Peyer's patch (tissue), 4 donors: ENCODE data around the gene NANOS3. TPM values are rescaled to one million over a fixed set of nuclear protein-coding genes. Genes with fewer than 3 reads are reported as not detected.
A peak's percentile ranks its signal among the peaks of the same experiment; 100 is the strongest.
"Not testable (repeated sequence)": the region's sequence is repeated elsewhere in the genome, so short reads cannot be mapped to it uniquely, and the experiment has no call there.

Experiments used
- DNase-seq, 3 donors: peaks; one replicate each; pipeline ENCODE4 v3.0.0-alpha.2; 2017 to 2019
- H3K27ac ChIP-seq, 4 donors: fragments of 200-600 bp; sonication (generic); one replicate each; pipeline ENCODE4 v1.5.1; 2016 to 2019
- H3K27me3 ChIP-seq, 2 donors: fragments of 200-600 bp; sonication (generic); one replicate each; pipeline ENCODE4 v1.5.1; 2019
- H3K36me3 ChIP-seq, 3 donors: fragments of 200-600 bp; sonication (generic); one replicate each; pipeline ENCODE4 v1.5.1; 2016 to 2019
- H3K4me1 ChIP-seq, 4 donors: fragments of 200-600 bp; sonication (generic); one replicate each; pipeline ENCODE4 v1.5.1; 2016 to 2019
- H3K4me3 ChIP-seq, 4 donors: fragments of 200-600 bp; sonication (generic); 1 replicate in 3 of 4; 2 replicates in 1 of 4; pipeline ENCODE4 v1.5.1; 2016 to 2019; ENCODE audit warnings: mild to moderate bottlenecking in 1 of 4
- H3K9me3 ChIP-seq, 4 donors: fragments of 200-600 bp; sonication (generic); one replicate each; pipeline ENCODE4 v1.5.1; 2016 to 2019; ENCODE audit warnings: mild to moderate bottlenecking in 1 of 4
- POLR2A ChIP-seq, 2 donors: fragments of 450-650 bp; IDR thresholded peaks; one replicate each; pipeline ENCODE4 v1.5.1; 2017; ENCODE audit warnings: antibody characterized with exemption in 2 of 2, mild to moderate bottlenecking in 2 of 2, moderate library complexity in 2 of 2
- total RNA-seq, 4 donors: library from RNA; depleted of rRNA; stranded (reverse); fragments of >200 nt; gene quantifications; one replicate each; pipeline ENCODE4 v1.1.0, GENCODE V29; 2016
- TF ChIP-seq, protein P1 (sequence below), 6 experiments: fragments of 450-650 bp in 4 of 6; fragments of 200-600 bp in 2 of 6; sonication (generic) in 1 of 6; IDR thresholded peaks; one replicate each; pipeline ENCODE4 v1.5.1; 2017 to 2019; ENCODE audit warnings: antibody characterized with exemption in 6 of 6, mild to moderate bottlenecking in 3 of 6, moderate library complexity in 1 of 6

Gene NANOS3
- total RNA-seq, 4 donors from 2014 or later: not detected

DNA sequence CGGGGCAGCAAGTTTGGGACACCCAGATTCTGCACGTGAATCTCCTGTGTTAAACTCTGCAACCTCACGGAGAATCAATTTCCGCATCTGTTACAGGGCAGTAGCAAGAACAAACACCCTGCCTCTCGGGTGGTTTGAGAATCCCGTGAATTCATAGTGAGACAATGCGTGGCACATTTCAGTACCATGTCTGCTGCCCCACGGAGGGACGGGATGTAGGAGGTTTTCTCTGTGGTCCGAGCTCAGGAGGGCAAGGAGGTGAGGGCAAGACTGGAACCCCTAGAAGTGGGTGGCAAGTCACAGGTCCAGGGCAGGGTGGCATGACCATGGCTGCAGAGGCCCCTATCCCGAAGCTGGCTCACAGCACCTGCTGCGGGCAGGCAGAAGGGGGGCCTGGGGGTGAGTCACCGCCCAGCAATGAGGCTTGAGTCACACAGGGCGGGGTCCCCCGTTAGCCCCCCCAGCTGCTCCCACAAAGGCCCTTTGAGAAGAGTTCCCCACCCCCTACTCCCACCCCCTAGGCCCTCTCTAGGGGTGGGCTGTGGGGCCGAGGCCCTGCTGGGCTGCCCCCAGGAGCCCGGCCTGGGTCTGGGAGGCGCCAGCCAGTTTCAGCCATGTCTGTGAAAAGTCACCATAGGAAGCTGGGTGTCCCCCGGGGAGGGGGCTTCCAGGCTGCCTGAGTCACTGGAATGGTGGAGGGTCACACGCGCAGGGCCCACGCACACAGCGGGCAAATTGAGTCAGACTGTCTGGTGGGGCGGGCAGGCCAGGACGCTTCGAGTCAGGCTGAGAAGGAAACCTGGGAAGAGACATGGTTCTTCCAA, 25.8 kb upstream of the NANOS3 start:
- TF ChIP-seq, protein P1, sequence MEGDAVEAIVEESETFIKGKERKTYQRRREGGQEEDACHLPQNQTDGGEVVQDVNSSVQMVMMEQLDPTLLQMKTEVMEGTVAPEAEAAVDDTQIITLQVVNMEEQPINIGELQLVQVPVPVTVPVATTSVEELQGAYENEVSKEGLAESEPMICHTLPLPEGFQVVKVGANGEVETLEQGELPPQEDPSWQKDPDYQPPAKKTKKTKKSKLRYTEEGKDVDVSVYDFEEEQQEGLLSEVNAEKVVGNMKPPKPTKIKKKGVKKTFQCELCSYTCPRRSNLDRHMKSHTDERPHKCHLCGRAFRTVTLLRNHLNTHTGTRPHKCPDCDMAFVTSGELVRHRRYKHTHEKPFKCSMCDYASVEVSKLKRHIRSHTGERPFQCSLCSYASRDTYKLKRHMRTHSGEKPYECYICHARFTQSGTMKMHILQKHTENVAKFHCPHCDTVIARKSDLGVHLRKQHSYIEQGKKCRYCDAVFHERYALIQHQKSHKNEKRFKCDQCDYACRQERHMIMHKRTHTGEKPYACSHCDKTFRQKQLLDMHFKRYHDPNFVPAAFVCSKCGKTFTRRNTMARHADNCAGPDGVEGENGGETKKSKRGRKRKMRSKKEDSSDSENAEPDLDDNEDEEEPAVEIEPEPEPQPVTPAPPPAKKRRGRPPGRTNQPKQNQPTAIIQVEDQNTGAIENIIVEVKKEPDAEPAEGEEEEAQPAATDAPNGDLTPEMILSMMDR (IDR thresholded peaks at IDR 0.05): no peak
- TF ChIP-seq POLR2A (IDR thresholded peaks at IDR 0.05): peak in 1 of 2 donors; percentile 24
- Histone ChIP-seq H3K36me3 (no peaks in the 10 kb centered on the region), H3K27me3 (no peaks in the 10 kb centered on the region), H3K4me1 (peaks cover 5 to 62% (median 21%) of the 10 kb centered on the region in 4 donors), H3K4me3 (peak overlapping the region in 3 of 4 donors; percentile 39 to 58 (median 55)), H3K27ac (peak overlapping the region; percentile 90 to 99 (median 94)), H3K9me3 (no peaks in the 10 kb centered on the region)
- peak in 2 of 3 donors; percentile 87 to 90 for DNase-seq

DNA sequence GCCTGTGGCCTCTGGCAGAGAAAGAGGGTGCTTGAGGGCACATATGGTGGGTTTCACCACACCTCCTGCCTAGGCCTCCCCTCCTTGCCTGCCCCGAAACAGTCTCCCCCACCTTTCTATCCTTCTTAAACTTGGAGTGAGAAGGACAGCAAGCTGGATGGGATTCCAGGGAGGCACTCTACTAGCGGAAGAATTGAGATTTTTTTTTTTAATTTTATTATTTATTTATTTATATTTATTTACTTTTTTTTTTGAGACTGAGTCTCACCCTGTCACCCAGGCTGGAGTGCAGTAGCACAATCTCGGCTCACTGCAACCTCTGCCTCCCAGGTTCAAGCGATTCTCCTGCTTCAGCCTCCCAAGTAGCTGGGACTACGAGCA, 25.2 kb upstream of the NANOS3 start:
- not testable (repeated sequence) for H3K4me3 ChIP-seq

DNA sequence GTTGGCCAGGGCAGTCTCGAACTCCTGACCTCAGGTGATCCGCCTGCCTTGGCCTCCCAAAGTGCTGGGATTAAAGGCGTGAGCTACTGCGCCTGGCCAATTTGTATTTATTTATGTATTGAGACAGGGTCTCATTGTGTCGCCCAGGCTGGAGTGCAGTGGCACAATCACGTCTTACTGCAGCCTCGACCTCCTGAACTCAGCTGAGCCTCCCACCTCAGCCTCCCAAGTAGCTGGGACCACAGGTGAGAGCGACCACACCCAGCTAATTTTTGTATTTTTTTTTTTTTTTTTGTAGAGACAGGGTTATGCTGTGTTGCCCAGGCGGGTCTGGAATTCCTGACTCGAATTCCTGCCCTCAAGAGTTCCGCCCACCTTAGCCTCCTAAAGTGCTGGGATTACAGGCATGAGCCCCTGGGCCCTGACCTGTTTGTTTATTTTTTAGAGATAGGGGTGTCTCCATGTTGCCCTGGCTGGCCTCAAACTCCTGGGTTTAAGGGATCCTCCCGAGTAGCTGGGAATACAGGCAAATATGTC, 24.7 kb upstream of the NANOS3 start:
- H3K4me3 ChIP-seq, H3K9me3 ChIP-seq, DNase-seq, H3K27me3 ChIP-seq, H3K36me3 ChIP-seq: not testable (repeated sequence)
- Histone ChIP-seq H3K4me1 (peaks cover 0 to 51% (median 11%) of the 10 kb centered on the region in 4 donors), H3K27ac (peak overlapping the region in 1 of 4 donors; percentile 99)

More for the DNA sequence above, 25.2 kb upstream of the NANOS3 start:
- not testable (repeated sequence) for H3K27me3 ChIP-seq, DNase-seq, H3K9me3 ChIP-seq, H3K36me3 ChIP-seq
- Histone ChIP-seq H3K27ac (peak overlapping the region; percentile 90 to 99 (median 94)), H3K4me1 (peaks cover under 1 to 56% (median 15%) of the 10 kb centered on the region in 4 donors)

DNA sequence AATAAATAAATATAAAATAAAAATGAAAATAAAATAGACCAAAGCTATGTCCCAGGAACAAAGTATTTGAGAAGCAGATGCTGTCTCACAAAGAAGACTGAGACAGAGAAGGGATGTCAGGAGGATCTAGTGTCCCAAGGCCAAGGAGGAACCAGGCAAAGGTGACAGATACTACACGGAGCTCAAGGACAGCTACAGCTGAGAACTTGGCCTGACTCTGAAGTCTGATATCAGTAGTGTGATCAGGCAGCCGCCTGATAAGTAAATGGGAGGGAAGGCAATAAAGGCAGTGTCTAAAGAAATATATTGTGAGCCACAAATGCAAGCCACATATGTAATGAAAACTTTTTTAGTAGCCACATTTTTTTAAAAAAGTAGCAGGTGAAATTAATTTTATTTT, 20.4 kb upstream of the NANOS3 start:
- Histone ChIP-seq H3K27me3 (no peaks in the 10 kb centered on the region), H3K4me3 (no peak overlapping the region), H3K27ac (peak overlapping the region in 3 of 4 donors; percentile 46 to 80 (median 72)), H3K9me3 (no peaks in the 10 kb centered on the region), H3K36me3 (no peaks in the 10 kb centered on the region), H3K4me1 (peaks cover 0 to 24% (median 5%) of the 10 kb centered on the region in 4 donors)
- peak in 1 of 2 donors; percentile 11 for TF ChIP-seq POLR2A (IDR thresholded peaks at IDR 0.05)
- TF ChIP-seq, protein P1 (IDR thresholded peaks at IDR 0.05): no peak
- DNase-seq: peak in 1 of 3 donors; percentile 69

DNA sequence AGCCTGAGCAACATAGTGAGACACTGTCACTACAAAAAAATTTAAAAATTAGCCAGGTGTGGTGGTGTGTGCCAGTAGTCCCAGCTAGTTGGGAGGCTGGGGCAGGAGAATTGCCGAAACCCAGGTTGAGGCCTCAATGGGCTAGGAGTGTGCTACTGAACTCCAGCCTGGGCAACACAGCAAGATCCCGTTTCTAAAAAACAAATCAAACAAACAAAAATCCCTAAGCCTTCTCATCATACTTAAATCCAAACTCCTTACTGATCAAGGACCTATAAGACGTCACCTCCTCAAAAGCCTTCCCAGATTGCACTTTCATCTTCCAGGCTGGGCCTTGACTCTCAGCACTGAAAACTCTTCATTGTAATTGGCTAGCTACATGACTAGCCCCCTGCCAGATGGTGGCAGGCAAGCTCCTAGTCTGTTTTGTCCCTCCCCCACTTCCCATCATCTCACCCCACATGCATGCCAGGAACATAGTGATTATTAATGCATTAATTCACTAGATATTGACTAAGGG, 17.5 kb upstream of the NANOS3 start:
- DNase-seq: no peak
- Histone ChIP-seq H3K36me3 (no peaks in the 10 kb centered on the region), H3K27me3 (no peaks in the 10 kb centered on the region), H3K4me3 (no peak overlapping the region), H3K4me1 (peaks cover 0 to 22% (median 8%) of the 10 kb centered on the region in 4 donors), H3K9me3 (no peaks in the 10 kb centered on the region), H3K27ac (no peak overlapping the region)
- TF ChIP-seq POLR2A (IDR thresholded peaks at IDR 0.05): no peak

DNA sequence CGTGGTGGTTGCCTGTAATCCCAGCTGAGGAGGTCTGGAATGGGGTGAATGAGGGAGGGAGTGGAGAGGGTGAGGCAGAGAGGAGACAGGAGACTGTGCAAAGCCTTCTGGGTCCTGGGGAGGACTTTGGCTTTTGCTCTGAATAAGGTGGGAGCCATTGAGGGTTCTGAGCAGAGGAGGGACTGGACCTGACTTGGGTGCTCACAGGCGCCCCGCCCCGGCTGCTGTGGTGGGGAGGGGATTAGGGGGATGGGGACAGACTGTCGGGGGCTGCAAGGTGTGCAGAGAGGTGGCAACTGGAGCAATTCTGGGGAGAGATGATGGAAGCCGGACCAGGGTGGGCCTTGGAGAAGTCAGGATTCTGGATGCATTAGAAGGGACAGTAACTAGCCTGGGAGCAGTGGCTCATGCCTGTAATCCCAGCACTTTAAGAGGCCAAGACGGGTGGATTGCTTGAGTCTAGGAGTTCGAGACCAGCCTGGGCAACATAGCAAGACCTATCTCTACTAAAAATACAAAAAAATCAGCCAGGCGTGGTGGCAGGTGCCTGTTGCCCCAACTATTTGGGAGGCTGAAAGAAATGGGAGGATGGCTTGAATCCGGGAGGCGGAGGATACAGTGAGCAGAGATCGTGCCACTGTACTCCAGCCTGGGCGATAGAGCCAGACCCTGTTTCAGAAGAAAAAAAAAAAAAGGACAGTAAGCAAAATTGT, 16.1 kb upstream of the NANOS3 start:
- Histone ChIP-seq H3K27me3 (no peaks in the 10 kb centered on the region), H3K4me3 (no peak overlapping the region), H3K36me3 (no peaks in the 10 kb centered on the region), H3K4me1 (peaks cover 0 to 21% (median 14%) of the 10 kb centered on the region in 4 donors), H3K9me3 (no peaks in the 10 kb centered on the region), H3K27ac (peak overlapping the region; percentile 83 to 90 (median 84))
- TF ChIP-seq, protein P1 (IDR thresholded peaks at IDR 0.05): no peak
- no peak for TF ChIP-seq POLR2A (IDR thresholded peaks at IDR 0.05)
- DNase-seq: no peak

DNA sequence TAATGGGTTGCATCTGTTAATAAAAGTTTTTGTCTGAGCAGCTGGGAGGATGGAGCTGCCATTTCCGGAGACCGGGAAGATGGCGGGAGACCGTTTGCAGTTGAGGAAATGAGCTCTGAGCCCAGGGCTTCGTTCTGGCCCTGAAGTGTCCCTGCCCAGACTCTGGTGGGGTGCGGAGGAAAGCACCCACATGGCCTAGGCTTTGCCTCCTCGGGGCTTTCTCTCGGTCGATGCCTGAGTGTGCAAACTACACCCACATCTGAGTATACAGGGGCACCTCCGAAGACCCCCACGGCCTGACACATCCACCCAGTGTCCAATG, 15.6 kb upstream of the NANOS3 start:
- peak overlapping the region; percentile 47 to 61 (median 52) for H3K4me3 ChIP-seq

More for the DNA sequence above, 15.6 kb upstream of the NANOS3 start:
- Histone ChIP-seq H3K4me1 (peaks cover 0 to 25% (median 18%) of the 10 kb centered on the region in 4 donors), H3K27me3 (no peaks in the 10 kb centered on the region), H3K27ac (peak overlapping the region; percentile 83 to 90 (median 84)), H3K9me3 (no peaks in the 10 kb centered on the region), H3K36me3 (no peaks in the 10 kb centered on the region)
- TF ChIP-seq POLR2A (IDR thresholded peaks at IDR 0.05): no peak
- TF ChIP-seq, protein P1 (IDR thresholded peaks at IDR 0.05): no peak
- DNase-seq: no peak
